GM21619 (cell line): ENCODE data around the gene UCP3.

Experiments used
- ATAC-seq: cut with Tn5 transposase; IDR thresholded peaks from one replicate; pipeline ENCODE4 v1.9.1; 2021; ENCODE audit not compliant: unreplicated experiment

Gene UCP3

DNA sequence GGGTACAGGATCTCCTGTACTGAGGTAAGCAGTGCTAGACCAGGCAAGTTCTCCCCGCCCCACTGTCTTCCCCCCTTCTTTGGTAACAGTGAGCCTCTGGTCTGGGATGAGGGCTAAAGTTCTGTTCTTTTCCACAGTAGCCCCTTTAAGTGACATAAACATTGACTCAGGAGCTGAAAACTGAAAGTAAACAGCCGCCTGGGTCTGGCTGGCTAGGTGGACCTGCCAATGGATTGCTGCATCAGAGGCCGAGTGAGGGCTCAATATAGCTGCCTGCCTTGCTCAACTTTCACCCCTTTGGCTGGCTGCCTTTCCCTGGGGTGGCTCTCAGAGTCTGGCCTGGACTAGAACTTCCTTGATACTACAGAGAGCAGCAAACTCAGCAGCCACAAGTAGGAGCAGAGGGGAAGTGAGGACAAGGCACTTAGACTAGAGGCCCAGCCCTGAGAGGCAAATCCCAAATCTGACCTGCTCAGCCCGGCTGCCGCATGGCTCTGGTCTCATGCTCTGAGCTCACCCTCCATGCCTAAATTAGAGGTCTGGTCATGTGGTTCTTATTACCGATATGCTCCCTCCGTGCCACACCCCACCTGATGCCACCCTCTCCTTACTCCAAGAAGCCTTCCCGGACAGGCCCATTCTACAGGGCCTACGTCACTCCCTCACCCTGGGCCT is 9.6 kb upstream of the UCP3 start:
- ATAC-seq, result no peak

DNA sequence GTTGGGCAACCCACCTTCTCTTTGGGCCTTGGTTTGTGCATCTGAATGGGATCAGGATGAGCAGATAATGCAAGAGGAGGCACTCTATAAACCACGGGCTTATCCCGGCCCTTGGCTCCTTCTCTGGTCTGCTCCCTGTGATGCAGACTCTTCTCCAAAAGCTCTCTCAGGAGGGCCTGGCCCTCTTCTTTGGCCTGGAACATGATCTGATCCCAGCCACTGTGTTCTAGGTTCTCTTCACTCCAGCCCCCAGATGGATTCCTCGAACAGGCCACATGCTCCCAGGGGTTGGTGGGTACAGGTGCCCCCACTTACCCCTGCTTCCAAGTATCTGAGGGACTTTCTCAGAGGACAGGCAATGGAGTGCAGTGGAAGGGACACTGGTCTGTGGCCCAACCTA is 8.7 kb upstream of the UCP3 start:
- ATAC-seq, result no peak

DNA sequence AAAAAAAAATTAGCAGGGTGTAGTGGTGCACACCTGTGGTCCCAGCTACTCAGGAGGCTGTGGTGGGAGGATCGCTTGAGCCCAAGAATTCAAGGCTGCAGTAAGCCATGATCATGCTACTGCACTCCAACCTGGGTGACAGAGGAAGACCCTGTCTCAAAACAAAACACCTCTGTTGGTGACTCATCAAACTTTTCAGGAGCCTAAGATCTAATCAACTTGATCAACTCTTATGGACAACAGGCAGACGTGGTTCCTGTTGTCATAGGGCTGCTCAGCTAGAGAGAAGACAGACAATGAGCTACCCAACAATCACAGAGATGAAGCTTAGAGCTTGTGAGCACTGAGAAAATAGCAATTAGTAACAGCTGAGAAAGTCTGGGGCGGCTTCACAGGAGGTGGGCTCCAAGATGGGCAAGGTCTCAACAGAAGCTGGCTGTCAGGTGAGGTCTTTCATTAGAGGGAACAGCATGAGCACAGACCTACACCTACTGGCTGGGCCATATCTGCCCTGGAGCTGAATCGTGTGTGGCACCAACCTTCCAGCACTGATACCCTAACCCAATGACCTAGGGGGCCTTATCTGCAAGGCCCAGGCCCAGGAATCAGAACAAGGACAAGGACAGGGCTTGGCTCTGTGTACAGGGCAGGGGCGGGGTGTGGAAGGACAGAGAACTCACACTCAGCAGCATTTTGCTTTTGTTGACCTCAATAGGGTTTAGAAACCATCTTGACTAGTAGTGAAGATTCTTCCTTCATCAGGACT is 7.2 kb upstream of the UCP3 start:
- ATAC-seq, result no peak

DNA sequence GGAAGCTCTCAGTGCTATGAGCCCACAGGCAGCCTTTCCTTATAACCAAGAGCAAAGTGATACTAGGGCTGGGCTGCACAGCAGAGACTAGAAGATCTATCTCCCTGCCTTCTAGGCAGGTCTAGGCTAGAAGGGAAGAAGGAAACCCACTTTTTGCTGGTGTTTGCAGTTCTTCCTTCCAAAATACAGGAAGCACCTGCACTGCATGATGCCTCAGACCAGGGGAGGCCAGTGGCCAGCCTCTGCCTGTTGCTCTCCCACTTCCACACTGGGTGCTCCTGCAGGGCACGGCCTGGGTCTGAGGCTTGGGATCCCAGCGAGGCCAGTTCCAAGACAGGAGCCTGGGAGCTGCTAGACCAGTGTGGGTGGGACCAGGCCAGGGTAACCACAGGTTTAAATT is 6.0 kb upstream of the UCP3 start:
- ATAC-seq, result no peak

DNA sequence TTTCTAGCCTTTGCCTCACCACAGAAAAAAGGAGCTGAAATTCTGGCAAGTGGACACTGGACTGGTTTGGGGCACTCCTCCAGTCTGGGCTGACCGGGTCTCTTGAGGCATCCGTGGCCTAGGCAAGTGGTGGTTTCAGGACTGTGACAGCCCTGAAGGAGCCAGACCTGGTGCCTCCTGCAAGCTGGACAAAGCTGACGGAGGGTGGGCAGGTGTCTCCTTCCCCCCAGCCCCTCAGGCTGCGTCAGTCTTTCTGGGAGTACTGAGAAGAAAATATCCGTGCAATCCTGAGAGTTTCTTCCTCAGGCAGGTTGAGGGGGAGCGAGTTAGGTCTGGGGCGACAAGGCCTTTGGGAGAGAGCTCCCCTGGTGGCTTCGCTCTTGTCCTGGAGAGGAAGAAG is 4.3 kb upstream of the UCP3 start:
- ATAC-seq, result no peak

DNA sequence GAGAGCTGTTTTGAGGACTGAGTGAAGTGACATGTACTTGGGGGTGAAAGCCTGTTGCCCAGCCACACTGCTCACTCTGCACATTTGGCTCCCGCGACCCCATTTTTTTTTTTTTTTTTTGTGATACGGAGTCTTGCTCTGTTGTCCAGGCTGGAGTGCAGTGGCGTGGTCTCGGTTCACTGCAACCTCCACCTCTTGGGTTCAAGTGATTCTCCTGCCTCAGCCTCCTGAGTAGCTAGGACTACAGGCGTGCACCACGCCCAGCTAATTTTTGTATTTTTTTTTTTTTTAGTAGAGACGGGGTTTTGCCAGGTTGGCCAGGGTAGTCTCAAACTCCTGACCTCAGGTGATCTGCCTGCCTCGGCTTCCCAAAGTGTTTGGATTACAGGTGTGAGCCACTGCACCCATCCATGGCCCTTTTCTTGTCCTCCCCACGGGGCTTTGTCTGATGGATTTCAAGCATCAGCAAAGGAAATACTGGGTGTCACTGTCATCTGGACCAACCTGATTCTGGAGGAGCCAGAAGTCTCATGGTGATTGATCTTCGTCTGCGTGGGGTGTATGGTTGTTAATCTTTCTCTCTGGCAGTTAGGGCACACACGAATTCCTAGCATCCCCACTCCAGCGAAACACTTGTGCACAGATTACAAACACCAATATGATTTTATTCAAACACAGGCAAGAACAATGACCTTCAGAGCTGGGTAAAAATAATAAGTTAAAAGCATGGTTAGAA is 3.4 kb upstream of the UCP3 start:
- no peak for ATAC-seq

DNA sequence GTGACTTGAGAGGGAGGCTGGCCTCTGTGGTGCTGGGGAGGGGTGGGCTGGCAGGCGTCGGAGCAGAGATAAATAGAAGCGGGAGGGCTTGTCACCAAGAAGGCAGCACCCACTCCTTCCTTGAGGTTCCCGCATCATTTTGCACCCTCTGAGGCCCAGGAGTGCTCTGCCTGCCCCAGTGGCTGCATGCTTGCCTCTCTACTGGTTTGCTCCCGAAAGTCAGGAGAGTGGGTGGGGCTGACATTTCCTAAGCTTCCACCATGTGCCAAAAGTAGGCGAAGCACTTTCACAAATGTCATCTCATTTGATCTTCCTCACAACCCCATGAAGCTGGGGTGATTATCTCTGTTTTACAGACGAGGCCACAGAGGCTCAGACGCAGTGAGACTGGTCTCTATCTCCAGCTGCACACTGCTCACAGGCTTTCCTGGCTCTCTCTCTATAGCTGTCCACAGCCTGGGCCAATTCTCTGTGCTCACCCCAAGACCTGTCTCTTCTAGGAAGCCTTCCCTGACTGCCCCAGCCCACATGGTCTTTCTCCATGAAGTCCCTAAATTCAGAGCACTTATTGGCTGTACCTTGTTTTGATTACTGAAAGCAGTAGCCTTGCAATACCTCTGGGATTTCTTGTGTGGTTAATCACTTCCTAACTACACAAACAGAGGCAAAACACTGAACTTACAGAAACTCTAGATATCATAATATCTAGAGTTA is 2.6 kb upstream of the UCP3 start:
- ATAC-seq, result peak; percentile 87

DNA sequence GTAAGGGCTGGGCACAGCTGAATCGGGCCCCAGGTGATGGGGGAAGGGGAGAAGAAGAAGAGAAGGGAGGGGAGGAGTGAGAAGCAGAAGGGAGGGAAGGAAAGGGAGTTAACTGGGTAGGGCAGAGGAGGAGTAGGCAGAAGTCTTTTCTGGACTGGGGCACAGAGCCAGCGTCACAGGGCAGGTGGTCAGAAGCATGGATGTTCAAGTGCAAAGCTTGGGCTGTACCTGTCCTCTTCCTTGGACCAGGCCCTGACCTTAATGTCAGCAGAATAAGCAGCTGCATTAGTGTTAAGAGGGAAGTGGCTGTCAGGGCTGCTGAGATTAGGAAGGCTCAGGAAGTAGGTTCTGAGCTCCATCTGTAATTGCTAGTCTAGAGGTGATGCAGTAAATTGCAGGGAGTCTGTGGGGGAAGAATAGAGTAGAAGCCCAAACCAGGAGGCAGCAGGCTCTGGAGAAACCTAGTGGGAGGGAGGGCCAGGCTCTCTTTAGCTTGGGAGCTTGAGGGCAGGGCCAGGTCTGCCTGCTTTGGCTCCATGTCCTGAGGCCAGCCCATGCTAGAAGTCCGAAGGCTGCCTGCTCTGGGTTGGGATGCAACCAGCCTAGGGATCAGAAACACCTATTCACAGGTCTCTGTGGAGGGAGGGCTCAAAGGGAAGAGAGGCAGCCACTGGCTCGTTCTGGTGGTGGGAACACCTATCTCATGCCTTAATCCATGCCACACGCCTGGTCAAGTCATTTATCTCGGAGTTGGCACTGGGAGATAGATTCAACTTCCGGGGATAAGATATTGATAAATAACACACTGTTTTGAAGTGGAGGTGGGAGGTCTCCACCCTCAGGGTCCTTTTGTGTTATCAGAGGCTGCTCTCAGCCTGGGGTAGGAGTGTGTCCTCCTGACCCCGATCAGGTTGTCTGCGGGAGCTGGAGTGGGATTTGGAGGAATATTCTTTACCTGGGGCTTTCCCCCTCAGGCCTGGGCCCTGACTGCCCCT is 1.7 kb upstream of the UCP3 start:
- ATAC-seq, result no peak

DNA sequence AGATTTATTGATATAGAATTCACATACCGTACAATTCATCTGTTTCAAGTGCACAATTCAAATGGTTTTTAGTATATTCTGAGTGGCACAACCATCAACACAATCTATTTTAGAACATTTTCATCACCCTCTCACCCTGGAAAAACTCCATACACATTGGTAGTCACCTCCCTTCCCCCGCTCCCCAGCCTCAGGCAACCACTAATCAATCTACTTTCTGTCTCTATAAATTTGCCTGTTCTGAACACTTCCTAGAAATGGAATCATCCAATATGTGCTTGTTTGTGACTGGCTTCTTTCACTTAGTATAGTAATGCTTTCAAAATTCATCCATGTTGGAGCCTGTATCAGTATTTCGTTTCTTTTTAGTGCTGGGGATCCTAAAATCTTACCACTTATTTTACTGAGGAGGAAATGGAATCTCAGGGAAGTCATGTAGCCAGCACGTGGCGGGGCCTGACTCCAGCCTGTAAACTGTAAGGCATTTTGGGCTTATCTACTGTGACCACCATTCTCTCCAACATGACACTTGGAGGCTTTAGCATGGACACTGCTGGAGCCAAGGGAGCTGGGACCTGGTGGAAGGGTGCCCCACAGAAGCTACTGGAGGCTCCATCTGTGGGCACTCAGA is 905 bp upstream of the UCP3 start:
- no peak for ATAC-seq

DNA sequence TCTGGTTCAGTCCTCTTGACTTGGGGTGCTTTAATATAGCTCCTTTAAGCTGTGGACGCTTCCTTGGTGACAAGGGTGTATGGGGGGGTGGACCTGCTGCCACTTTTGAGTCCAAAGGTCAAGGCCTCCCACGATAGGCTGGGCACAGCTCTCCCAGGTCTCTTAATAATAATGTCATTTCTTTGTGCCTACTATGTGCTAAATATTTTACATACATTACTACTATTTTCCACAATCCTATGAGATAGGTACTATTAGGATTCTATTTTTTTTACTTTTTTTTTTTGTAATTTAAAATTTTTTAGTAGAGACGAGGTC is 304 bp upstream of the UCP3 start:
- no peak for ATAC-seq

DNA sequence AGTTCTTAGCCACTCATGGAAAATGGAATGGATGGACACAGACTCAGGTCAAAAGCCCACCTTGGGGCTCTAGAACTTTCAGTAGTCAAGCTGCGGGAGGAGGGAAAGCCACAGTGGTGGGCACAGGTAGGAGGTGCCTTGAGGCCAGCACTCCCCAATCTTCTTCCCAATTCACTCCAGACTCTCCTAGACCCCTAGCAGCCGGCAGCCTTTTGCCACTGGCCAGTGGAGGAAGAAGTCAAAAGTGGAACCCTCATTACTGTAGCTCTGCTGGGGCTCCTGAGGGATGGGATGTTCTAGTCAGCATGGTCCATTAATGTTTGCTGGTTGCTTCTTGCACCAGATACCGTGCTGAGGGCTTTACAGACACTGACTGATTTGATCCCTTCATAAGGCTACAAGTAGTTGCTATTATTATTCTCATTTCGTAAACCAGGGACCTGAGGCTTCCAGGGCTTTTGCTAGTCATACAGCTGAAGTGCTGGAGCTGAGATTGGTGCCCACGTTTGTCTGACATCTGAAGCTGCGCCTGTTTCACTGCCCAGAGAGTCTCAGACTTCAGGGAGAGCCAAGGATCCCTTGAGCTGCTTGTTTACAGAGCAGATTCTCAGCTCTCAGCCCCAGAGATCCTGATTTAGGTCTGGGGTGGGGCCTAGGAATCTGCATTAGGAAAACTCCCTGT is 1.1 kb downstream of the UCP3 start:
- ATAC-seq, result no peak

DNA sequence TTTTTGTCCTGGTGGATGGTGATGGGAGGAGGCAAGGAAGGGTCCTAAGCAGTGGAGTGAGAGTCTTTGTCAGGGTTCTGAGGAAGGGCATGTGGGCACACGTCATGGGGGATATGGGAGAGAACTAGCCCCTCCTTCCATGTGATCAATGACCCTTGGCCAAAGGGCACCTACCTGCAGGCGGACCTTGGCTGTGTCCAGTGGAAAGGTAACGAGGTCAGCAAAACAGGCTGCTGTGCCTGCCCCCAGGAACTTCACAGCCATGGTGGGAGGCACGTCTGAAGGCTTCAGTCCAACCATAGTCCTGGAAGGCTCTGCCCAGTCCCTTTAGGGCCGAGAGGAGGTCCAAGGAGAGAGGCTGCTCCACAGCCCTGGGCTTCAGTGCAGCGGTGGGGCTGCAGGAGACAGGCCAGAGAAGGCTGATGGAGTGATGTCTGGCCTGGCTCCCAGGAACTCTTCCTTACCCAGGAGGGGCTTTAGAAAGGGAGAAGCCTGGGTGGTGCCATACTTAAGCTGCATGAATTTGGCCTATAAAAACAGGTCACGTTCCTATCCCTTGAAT is 2.1 kb downstream of the UCP3 start:
- ATAC-seq, result no peak

DNA sequence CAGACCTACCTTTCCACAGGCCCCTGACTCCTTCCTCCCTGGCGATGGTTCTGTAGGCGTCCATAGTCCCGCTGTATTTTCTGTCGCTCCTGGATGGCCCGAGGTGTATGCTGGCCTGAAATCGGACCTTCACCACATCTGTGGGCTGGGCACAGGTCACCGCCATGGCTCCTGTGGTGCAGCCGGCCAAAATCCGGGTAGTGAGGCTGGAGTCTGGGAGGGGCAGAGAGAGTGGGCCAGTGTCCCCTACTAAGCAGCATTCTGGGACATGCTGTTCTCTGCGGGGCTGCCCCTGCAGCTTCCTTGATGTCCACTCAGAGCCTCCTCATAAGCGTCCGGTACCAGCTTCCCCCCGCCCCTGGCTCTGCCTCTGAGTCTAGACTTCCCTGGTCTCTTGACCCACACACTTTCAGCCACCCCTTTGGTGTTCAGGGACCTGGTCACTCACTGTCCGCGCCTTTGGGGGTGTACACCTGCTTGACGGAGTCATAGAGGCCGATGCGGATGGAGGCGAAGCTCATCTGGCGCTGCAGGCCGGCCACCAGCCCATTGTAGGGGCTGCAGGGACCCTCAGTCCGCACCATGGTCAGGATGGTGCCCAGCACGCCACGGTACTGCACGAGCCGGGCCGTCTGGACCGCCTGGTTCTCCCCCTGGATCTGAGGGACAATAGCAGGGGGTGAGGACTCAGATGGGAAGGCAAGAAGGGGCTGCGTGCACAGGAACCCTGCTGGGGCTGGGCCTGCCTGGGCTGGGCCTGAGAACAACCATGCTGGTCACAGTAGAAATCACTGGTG is 3.0 kb downstream of the UCP3 start:
- no peak for ATAC-seq

DNA sequence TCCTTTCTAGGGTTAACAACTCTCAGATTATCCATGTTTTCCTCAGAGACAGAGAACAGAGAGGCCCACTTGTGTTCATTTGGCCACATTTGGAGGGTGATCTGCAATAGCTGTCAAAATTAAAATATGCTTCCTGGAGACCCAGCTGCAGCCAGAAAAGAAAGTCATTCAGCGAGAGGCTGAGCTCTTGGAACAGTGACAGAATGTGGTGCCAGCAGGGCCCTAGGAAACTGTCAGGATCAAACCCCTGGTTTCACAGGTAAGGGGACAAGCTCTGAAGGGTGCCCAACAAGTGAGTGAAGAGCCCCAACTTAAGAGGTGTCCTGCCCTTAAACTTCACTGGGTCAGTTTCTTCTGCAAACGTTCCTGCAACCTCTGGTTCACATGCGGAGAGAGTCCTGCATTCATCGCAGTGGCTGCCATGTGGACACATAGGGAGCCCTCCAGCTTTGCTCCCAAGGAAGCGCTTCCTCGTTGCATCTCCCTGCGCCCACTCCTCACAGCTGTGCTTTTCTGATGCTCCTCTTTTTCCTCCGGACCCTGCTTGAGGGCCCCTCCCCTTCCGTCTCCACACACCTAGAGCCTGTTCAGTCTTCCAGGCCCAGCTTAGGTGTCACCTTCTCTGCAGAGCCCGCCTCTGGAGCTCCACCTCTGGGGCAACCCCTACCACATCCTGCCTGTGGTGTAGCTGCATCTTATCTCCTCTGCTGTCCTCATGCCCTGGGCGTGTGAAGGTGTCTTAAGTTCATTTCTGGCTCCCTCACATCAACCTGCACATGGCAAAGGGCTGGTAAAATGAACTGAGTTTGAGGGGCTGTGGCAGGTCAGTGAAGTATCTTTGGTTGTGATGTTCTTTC is 3.9 kb downstream of the UCP3 start:
- ATAC-seq, result no peak

DNA sequence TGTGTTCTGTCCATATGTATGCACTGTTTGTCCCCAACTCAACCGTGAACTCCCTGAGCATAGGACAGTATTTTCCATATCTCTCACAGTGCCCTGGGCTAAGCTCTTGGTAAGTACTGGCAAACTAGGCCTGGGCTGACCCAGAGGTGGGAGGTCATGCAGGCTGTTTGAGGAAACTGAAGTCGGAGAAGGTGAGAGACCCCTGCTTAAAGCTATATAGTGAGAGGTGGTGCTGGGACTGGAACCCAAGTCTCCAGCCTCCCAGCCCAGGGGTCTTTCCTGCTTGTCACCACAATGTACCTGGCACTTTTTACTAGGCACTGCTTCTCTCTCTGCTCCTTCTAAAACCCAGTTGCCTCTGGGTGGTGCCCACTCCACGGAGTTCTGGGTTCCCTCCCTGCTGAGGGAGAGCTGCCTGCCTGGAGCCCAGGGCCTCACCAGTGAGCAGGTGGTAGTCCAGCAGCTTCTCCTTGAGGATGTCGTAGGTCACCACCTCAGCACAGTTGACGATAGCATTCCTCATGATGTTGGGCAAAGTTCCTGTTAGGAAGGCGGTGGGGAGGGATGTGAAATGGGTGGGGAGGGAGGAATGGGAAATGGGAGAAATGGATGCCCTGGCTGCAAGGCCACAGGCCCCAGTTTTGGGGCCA is 4.7 kb downstream of the UCP3 start:
- no peak for ATAC-seq

DNA sequence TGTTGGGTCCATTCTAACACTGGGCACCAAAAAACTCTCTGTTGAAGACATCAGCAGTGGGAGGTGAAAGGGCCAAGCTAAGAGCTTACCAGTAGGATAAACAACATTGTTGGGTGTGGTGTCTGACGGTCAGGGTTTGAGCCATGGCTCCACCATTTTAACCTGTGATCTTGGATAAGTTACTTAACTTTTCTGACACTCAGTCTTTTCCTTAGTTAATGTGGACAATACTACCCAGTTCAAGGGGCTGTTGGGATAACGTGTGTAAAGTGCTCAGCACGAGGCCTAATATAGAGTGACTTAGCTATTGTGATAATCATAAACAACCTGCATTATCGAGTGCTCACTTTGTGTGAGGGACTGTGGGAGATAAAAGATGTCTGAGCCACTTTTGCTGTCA is 6.1 kb downstream of the UCP3 start:
- no peak for ATAC-seq

DNA sequence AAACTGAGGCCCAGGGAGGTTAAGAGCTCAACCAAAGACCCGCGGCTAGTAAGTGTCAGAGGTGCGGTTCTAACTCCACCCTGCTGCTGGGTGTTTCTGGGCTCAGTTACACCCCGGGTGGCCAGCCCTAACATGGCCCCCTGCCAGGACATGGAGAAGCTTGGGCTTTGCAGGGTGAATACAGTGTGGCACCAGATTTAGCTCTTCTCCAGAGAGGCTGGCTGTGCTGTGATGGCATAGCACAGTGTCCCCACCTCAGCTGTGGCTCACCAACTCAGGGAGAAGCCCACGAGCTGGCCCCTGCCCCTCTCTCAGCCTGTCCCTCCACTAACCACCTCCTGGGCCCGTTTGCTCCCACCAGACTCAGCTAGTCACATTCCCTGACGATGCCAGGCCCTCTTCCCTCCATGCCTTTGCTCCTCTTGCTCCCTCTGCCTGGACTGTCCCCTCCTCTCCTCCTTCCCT is 7.0 kb downstream of the UCP3 start:
- no peak for ATAC-seq
